ENCODE data around the gene LRRC3B.

- TF ChIP-seq ZFP30 (CRISPR knock-in tag; IDR thresholded peaks at IDR 0.05) (no peak), ESRRG (CRISPR knock-in tag; IDR thresholded peaks at IDR 0.05) (no peak), POU6F1 (CRISPR knock-in tag; IDR thresholded peaks at IDR 0.05; ENCODE audit: borderline replicate concordance, low read depth) (no peak), ZNF565 (CRISPR knock-in tag; conservative IDR thresholded peaks at IDR 0.05; ENCODE audit: low read depth) (no peak), SNAI2 (CRISPR knock-in tag; IDR thresholded peaks at IDR 0.05) (no peak), TSHZ2 (CRISPR knock-in tag; IDR thresholded peaks at IDR 0.05) (no peak), ZFP3 (CRISPR knock-in tag; IDR thresholded peaks at IDR 0.05) (no peak)
- TF ChIP-seq, protein P1, sequence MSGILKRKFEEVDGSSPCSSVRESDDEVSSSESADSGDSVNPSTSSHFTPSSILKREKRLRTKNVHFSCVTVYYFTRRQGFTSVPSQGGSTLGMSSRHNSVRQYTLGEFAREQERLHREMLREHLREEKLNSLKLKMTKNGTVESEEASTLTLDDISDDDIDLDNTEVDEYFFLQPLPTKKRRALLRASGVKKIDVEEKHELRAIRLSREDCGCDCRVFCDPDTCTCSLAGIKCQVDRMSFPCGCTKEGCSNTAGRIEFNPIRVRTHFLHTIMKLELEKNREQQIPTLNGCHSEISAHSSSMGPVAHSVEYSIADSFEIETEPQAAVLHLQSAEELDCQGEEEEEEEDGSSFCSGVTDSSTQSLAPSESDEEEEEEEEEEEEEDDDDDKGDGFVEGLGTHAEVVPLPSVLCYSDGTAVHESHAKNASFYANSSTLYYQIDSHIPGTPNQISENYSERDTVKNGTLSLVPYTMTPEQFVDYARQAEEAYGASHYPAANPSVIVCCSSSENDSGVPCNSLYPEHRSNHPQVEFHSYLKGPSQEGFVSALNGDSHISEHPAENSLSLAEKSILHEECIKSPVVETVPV (CRISPR knock-in tag; IDR thresholded peaks at IDR 0.05): no peak
Measured at GRCh38 chr3:26653811-26654425, 31.3 kb downstream of the LRRC3B start.

All from SK-N-SH treated with all-trans-retinoic acid at 6 μM for 48 hours (cell line).